H1 (cell line): ENCODE data around the gene MACC1. TPM values are rescaled to one million over a fixed set of nuclear protein-coding genes. Genes with fewer than 3 reads are reported as not detected.

ENCODE experiments used
- HDAC6 ChIP-seq: IDR thresholded peaks from one replicate; pipeline ENCODE4 v1.7.1; 2012; ENCODE audit warnings: low read depth, mild to moderate bottlenecking, inconsistent platforms, low read length, moderate library complexity
- KDM1A ChIP-seq: fragments of 200-600, 300-600 bp; sonication (generic); IDR thresholded peaks from 2 replicates; pipeline ENCODE4 v1.7.1; 2016; ENCODE audit warnings: mild to moderate bottlenecking, low read length, borderline replicate concordance
- POLR2A ChIP-seq, 2 experiments: IDR thresholded peaks; 1 replicate in 1 of 2; 2 replicates in 1 of 2; pipeline ENCODE4 v1.6.1; 2011; ENCODE audit warnings: low read depth in 2 of 2, low read length in 2 of 2, mild to moderate bottlenecking in 2 of 2; ENCODE audit errors: control extremely low read depth in 1 of 2
- SP2 ChIP-seq: IDR thresholded peaks from 2 replicates; pipeline ENCODE4 v1.6.1; 2012; ENCODE audit warnings: mild to moderate bottlenecking, low read length, inconsistent platforms
- polyA plus RNA-seq, 7 experiments: library from polyadenylated mRNA; depleted of rRNA in 3 of 7; stranded (reverse) in 5 of 7; unstranded in 2 of 7; fragments of >200 nt in 5 of 7; fragments of 200-250 nt in 2 of 7; gene quantifications; 1 replicate in 5 of 7; 2 replicates in 1 of 7; 4 replicates in 1 of 7; pipeline versions ENCODE4 v1.2.1 to v1.2.3, GENCODE V29; 2011 to 2013; ENCODE audit warnings: missing spikeins in 2 of 7, mixed read lengths in 2 of 7
- total RNA-seq: library from RNA; stranded (reverse); fragmentation: NEBNext Ultra II Directional; extraction: Animal tissue kit (Norgen Biotek cat#: 25700); gene quantifications from 2 replicates; pipeline ENCODE4 v1.2.1, GENCODE V29; 2021

MACC1 gene
- total and polyA plus RNA-seq, 2 of the 8 experiments (the other 6 are each of a cell fraction or from before 2014, with no cell fraction given): 2.0 to 17.2 TPM

- TF ChIP-seq SP2 (no peak), HDAC6 (no peak), KDM1A (no peak), POLR2A (IDR thresholded peaks at IDR 0.05; ENCODE audit: control extremely low read depth in 1 of 2, low read depth in 2 of 2, low read length in 2 of 2) (no peak)
Observed at GRCh38 chr7:20233362-20233761, 16.2 kb upstream of the MACC1 start (continued).
